Coronary artery (tissue), 2 donors: ENCODE measurements around the gene IRX5.

Source experiments
- DNase-seq: peaks from one replicate; pipeline ENCODE4 v3.0.0-alpha.2; 2017; ENCODE audit warnings: low spot score
- H3K27ac ChIP-seq, 2 donors: fragments of 200-600 bp; sonication (generic); one replicate each; pipeline ENCODE4 v1.5.1; 2016 to 2019
- H3K4me3 ChIP-seq: fragments of 200-600 bp; sonication (generic); 2 replicates; pipeline ENCODE4 v1.5.1; 2016; ENCODE audit warnings: mild to moderate bottlenecking, moderate library complexity
- TF ChIP-seq, protein P1 (sequence below): fragments of 200-600 bp; sonication (generic); IDR thresholded peaks from one replicate; pipeline ENCODE4 v1.5.1; 2019; ENCODE audit warnings: antibody characterized with exemption

IRX5 gene

GRCh38 chr16:54923988-54924387, 6.7 kb upstream of the IRX5 start:
- Histone ChIP-seq H3K4me3 (no peak overlapping the region), H3K27ac (no peak overlapping the region)
- no peak for DNase-seq
- TF ChIP-seq, protein P1, sequence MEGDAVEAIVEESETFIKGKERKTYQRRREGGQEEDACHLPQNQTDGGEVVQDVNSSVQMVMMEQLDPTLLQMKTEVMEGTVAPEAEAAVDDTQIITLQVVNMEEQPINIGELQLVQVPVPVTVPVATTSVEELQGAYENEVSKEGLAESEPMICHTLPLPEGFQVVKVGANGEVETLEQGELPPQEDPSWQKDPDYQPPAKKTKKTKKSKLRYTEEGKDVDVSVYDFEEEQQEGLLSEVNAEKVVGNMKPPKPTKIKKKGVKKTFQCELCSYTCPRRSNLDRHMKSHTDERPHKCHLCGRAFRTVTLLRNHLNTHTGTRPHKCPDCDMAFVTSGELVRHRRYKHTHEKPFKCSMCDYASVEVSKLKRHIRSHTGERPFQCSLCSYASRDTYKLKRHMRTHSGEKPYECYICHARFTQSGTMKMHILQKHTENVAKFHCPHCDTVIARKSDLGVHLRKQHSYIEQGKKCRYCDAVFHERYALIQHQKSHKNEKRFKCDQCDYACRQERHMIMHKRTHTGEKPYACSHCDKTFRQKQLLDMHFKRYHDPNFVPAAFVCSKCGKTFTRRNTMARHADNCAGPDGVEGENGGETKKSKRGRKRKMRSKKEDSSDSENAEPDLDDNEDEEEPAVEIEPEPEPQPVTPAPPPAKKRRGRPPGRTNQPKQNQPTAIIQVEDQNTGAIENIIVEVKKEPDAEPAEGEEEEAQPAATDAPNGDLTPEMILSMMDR = no peak

GRCh38 chr16:54926166-54926838, 4.4 kb upstream of the IRX5 start:
- H3K27ac ChIP-seq = peak overlapping the region in 1 of 2 donors; percentile 3
- TF ChIP-seq, protein P1 = no peak
- DNase-seq = no peak
- H3K4me3 ChIP-seq = no peak overlapping the region

GRCh38 chr16:54927125-54928015, 3.3 kb upstream of the IRX5 start:
- TF ChIP-seq, protein P1 = no peak
- H3K27ac ChIP-seq = peak overlapping the region; percentile 92 to 95
- no peak for DNase-seq
- peak overlapping the region; percentile 80 for H3K4me3 ChIP-seq

DNA sequence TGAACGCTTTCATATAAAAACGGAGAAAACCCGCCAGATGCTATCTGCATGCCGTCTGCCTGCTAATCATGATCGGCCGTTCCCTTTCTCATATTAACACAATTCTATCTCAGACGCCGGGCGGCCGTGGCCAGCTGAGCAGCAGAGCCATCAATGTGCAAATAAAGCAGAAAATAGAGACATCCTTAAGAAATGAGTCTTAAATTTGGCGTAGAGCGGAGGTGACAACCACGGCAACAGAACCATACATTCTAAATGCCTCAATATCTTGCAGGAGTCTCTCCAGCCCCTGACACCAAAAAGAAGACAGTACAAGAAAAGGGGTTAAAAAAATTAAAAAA, 2.7 kb upstream of the IRX5 start:
- DNase-seq = no peak
- Histone ChIP-seq H3K4me3 (peak overlapping the region; percentile 80), H3K27ac (peak overlapping the region; percentile 92 to 95)
- TF ChIP-seq, protein P1 = no peak

GRCh38 chr16:54928411-54929089, 2.1 kb upstream of the IRX5 start:
- DNase-seq = peak; percentile 89
- Histone ChIP-seq H3K4me3 (peak overlapping the region; percentile 80), H3K27ac (peak overlapping the region; percentile 92 to 95)
- TF ChIP-seq, protein P1 = no peak

DNA sequence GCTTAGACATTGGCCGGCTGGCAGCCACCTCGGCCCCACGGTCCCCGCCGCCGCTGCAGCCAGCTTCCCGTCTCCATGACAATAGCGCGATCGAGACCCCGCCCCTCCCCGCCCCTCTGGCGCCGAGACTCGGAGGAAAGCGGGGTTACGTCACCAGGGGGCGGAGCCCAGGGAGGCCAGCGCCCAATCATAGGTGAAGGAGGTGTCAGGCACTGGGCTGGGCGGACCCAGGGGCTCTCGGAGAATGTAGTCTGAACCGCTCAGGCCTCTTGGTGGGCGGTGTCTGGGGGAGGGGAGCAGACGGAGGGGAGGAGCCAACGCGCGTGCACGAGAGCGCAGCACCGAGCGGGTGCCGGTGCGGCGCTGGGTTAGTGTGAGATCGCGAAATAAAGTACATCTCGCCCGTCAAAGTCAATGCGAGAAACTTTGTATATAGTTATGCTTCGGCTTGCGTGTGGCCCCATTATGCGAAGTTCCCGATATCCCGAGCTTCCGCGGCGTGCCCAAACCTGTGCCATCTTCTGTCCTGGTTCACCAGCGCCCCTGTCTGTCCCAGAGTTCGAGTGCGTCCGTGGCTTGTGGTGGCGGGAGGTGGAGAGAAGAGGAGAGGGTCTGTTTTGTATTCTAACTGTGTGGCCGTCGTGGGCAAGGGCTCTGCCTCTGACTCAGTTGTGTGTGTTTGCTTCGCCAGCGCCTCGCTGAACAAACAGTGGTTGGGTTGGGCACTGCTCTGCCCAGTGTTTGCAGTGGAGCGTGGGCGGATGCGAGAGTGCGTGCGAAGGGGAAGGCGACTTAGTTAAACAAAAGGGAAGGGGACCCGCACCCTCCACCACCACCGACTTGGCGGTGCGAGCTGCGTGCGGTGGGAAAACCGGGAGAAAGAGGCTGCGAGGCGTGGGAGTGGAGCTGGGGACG, 1.3 kb upstream of the IRX5 start:
- TF ChIP-seq, protein P1 = no peak
- peak overlapping the region; percentile 80 for H3K4me3 ChIP-seq
- peak; percentile 100 for DNase-seq
- peak overlapping the region; percentile 92 to 95 for H3K27ac ChIP-seq
